ENCODE measurements around the gene RNF141. TPM values are rescaled to one million over a fixed set of nuclear protein-coding genes. Genes with fewer than 3 reads are reported as not detected.
A peak's percentile ranks its signal among the peaks of the same experiment; 100 is the strongest.

RNF141 gene
- total RNA-seq, 1 experiment from 2014 or later, result 11.7 TPM

- no peak for DNase-seq (ENCODE audit: low spot score)
These were observed 42.3 kb downstream of the RNF141 start for GRCh38 chr11:10498426-10499250.

DNA sequence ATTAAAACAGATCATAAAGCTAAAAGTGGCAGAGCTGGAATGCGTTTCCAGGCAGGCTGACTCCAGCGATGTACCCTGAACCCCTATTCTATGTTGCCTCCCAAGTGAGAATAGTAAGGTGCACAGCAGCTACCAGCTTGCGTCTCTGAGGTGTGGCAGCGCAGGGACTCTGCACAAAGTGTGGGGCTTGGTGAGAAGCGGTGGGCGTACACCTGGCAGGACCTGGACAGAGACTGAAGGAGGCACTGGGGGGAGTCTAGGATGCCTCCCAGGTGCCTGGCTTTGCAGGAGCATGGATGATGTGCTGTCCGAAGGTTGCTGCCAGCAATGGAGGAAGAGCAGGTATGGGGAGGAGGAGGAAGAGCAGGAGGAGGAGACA, 43.0 kb downstream of the RNF141 start:
- no peak for DNase-seq (ENCODE audit: low spot score)

DNA sequence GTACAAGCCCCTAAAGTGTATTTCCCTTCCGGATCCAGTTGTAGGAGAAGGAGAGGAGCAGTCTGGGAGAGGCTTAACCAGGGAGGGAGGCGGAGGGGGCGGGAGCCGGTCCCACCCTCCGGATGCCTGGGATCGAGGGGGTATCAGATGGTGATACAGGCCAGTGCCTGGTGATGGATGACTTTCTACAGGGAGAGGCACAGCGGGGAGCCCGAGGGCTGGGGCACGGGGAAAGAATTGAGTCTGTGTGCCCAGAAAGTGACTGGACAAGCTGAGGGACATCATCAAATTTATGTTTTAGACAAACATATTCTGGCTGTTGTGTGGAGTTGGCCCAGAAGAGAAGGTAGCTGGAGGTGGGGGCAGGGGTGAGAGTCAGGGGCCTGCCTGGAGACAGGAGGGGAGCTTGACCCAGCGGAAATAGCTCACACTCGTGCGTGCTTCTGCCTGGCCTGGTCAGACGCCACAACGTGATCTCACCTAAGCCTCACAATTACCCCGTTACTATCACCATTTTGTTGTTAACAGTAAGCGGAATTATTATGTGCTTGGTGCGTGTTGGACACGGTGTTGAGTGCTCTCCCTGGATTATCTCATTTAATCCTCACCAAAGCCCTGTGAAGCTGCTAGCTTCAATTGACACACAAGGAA, 43.5 kb downstream of the RNF141 start:
- DNase-seq (ENCODE audit: low spot score), result no peak

DNA sequence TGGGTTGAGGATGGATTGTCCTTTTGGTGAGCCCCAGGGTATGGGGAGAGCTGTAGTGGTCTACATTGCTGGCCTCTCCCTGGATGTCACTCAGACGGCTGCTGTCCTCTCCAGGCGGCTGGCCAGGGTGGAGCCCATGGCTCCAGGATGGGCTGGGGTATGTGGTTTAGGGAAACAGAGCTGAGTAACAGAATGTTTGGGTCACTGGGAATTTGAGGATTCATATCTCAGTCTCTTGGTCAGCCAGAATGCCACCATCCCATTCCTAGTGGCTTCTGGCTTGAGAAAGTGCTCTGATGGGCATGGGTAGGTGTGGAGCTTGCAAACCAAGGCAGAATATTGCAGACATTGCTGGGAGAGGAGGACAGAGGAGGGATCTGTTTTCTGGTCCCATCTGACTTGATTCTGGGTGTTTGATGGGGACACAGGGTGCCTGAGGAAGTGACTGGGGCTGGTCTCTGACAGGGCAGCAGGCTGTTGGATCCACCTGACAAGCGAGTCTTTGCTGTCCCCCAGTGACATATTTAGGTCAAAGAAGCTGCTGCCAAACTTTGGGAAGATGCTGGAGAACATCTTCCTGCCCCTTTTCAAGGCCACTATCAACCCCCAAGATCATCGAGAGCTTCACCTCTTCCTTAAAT, 44.6 kb downstream of the RNF141 start:
- no peak for DNase-seq (ENCODE audit: low spot score)

DNA sequence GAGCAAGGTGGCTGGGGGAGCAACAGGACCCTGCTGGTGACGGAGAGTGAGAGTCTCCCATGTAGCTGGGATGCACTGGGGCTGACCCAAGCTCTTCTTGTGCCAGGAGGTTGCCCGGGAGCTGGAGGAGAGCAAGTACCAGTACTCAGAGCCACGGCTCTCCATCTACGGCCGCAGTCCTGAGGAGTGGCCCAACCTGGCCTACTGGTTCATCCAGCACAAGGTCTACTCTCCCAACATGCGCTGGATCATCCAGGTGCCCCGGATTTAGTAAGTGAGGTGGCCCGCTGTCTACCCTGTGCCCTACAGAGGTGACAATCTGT, 45.6 kb downstream of the RNF141 start:
- DNase-seq (ENCODE audit: low spot score), result no peak

- no peak for DNase-seq (ENCODE audit: low spot score)
These were observed 46.1 kb downstream of the RNF141 start for GRCh38 chr11:10494636-10495463.

DNA sequence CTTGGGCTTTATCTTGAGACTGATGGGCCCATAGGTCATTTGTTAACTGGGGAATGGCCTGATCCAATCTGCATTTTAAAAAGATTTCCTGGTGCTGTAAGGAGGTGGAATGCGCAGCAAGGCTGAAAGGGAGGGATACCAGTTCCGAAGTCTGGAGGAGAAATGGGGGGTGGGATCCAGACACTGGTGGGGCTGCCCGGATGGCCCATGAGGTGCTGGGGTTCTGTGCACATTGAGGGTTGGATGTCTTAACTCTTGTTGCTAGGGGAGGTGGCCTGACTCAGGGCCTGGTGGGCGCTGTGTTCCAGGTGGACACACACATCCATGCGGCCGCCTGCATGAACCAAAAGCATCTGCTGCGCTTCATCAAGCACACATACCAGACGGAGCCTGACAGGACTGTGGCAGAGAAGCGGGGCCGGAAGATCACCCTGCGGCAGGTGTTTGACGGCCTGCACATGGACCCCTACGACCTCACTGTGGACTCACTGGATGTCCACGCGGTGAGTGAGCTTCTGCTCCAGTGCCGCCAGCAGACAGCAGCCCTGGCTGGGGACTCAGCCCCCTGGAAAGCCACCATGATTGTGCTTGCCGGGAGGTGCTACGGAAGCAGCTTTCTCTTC, 47.8 kb downstream of the RNF141 start:
- no peak for DNase-seq (ENCODE audit: low spot score)

DNA sequence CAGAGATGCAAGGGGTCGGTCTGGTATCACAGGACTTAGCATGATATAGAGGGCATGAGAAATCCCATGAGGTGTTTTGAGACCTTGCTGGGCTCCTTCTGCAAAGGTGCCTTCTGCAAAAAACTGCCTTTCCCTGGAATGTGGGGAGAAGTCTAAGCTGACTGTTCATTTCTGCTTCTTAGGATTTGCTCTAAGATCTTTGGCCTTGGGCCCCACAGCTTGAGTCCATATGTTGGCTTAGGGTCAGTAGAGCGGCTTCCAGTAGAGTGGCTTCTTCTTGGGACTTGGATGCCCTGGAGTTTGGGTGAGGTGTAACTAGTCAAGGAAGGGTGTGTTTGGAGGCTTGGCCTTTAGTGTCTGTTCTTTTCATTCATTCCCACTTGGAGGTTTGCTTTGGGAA, 48.9 kb downstream of the RNF141 start:
- DNase-seq (ENCODE audit: low spot score), result no peak

GRCh38 chr11:10490398-10491241, 50.4 kb downstream of the RNF141 start:
- DNase-seq (ENCODE audit: low spot score), result peak; percentile 38

- no peak for DNase-seq (ENCODE audit: low spot score)
These were observed 51.0 kb downstream of the RNF141 start for GRCh38 chr11:10490032-10490397.

DNA sequence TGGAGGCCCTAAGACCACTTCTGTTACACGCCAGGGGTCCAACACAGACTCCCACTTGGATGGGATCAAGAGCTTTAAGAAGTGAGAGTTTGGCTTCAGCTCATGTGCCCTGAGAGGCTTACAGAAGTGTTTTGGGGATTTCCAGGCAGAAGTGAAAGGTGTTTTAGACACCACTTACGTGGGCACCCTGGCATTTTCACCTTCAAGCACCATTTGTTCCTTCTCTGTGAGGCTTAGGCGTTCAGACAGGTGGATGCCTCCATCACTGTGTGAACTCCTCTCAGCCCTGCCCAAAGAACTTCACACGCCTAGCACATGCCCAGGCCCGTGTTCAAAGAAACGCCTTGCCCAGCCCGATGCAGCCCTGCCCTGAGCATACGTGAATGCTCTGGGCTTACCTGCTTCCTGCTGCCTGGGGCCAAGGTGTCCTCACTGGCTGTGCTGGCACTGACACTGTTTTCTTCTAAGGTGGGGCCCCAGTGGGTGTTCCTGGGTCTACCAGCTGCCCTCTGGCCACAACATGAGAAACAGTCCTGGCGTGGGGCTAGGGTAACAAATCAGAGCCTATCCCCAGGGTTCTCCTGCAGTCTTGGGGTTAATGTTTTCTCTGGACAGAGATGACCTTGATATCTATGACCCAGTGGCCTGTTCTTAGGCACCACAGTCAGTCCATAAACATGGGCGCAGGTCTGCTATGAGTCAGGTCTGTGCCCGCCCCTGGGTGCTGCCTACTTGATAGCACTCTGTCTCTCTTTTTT, 51.9 kb downstream of the RNF141 start:
- DNase-seq (ENCODE audit: low spot score), result peak; percentile 29

DNA sequence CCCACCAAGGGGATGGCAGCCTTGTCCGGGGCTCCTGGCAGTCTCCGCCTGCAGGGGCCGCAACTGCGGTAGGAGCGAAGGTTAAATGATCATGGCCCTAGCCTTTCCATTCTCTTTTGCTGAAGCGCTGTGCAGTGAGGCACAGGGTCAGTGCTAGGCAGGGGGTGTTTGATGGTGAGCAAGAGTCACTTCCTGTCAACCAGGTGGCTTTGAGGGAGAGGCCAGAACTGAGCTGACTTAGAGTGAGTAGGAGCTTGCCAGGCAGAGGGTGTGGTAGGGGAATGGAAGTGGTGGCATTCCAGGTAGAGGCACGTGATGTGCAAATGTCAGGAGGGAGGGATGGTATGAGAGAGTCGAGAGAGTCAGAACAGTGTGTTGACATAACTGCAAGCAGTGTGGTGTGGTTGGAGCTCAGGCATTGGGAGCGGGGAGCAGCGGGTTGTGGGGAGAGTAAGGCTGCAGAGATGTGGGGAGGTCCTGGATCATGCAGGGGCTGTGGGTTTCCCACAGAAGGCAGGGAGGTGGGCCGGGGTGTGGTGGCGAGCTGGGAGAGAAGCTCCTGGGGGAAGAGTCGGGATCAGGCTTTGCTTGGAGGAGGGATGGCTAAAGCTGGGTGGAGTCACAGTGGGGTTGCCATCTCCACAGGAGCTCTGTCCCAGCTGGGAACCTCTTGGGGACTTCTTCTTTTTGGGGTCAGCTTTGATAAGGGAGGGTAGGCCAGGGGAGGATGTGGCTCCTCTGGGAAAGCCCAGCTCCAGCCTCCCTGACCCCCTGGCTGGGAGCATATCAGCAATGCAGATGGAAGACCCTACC, 52.7 kb downstream of the RNF141 start:
- peak; percentile 12 for DNase-seq (ENCODE audit: low spot score)

DNA sequence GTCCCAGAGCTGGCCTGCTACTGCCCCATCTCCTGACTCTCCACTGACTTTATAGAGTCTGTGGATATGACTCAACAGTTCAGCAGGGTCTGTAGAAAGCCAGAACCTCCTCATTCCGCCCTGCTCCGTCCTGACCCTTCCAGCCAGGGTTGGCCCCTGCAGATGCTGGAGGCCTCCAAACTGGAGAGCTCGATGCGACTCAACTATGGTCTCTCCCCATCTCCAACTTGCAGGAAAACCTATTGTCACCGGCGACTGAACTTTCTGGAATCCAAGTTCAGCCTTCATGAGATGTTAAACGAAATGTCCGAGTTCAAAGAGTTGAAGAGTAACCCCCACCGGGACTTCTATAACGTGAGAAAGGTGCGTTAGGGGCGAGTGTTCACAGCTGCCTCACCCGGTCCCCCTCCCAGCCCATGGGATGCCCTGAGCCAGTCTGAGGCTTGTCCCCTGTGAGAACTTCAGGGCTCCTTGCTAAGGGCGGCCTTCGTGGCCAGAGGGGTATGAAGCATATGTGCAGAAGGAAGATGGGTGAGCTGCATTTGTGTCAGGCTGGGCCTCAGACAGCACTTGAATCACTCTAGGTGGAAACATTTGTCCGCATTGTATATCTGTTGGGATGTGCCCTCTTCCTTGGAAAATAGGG, 53.9 kb downstream of the RNF141 start:
- DNase-seq (ENCODE audit: low spot score), result no peak

GRCh38 chr11:10486161-10486840, 54.7 kb downstream of the RNF141 start:
- DNase-seq (ENCODE audit: low spot score), result no peak

GRCh38 chr11:10485646-10486045, 55.3 kb downstream of the RNF141 start:
- no peak for DNase-seq (ENCODE audit: low spot score)

GRCh38 chr11:10484461-10485180, 56.4 kb downstream of the RNF141 start:
- DNase-seq (ENCODE audit: low spot score), result no peak

DNA sequence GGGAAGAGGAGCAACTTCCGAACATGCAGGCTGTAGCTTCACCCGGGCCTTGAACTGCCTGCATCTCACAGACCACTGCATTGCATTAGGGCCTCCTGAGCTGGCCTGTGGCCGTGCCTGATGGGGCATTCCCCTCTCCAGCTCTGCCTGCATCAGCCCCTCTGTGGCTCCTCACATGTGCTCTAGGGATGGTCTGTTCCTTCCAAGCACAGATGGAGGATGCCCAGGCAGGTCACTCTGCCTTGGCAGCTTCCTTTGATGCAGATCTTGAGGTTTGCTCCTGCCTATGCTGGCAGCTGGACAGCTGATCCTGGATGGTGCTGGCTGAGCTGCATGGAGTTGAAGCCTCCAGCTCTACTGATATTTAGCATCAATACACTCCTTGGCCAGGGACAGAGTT, 57.4 kb downstream of the RNF141 start:
- no peak for DNase-seq (ENCODE audit: low spot score)

Data from HT-29 (cell line).